PC-3 (cell line): ENCODE data around the gene ZDHHC12.

Experiments used
- CTCF ChIP-seq: fragments of 300-600 bp; sonication (generic); conservative IDR thresholded peaks from 2 replicates; pipeline ENCODE4 v1.5.1; 2017; ENCODE audit warnings: antibody characterized with exemption, low read depth, mild to moderate bottlenecking, low read length
- EZH2phosphoT487 ChIP-seq: fragments of 300-600 bp; sonication (generic); IDR thresholded peaks from 2 replicates; pipeline ENCODE4 v1.6.1; 2018; ENCODE audit warnings: mild to moderate bottlenecking, antibody characterized with exemption, low read length, borderline replicate concordance

GRCh38 chr9:128684325-128685199 lies 39.4 kb downstream of the ZDHHC12 start:
- no peak for TF ChIP-seq CTCF
- no peak for TF ChIP-seq EZH2phosphoT487
